Activated T-cell treated with anti-CD3 and anti-CD28 coated beads for 24 hours (primary cell): Measurements from ENCODE around the gene CRY2.
"Not testable (repeated sequence)": the region's sequence is repeated elsewhere in the genome, so short reads cannot be mapped to it uniquely, and the experiment has no call there.

Experiments used
- DNase-seq: peaks from one replicate; pipeline ENCODE4 v3.0.0-alpha.2; 2020; ENCODE audit warnings: low read depth

CRY2 gene

DNA sequence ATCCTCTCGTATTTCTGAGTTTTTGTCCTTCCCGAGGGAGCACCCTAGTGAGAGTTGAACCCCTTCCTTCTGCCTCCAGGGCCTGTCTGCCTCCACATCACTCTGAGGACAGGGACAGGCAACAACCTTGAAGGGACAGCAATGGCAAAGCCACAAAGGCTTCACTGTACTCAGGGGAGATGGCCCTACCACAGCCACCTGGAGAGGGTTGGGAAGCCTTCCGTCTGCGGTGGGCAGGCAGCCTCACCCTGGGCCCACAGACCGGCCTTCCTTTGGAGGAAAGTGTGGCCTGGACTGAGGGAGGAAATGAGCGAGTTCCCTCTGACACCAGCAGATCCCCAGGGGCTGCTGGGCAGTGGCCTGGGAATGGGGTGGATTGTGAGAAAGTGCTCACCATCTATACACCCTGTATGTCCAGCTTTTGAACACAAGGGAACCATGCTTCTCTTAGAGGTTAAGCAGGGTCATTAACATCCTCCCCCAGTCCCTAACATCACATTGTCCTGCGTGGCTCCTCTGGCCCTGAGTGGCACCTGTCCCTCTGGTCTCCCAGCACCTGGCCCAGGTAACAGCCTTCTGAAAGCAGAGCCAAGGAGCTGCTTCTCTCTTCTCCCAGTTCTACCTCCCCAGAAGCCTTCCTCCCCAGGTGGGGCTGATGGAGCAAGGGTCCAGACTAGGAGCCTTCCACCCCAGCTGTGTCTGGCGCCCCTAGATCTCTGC lies 35.5 kb upstream of the CRY2 start:
- no peak for DNase-seq

DNA sequence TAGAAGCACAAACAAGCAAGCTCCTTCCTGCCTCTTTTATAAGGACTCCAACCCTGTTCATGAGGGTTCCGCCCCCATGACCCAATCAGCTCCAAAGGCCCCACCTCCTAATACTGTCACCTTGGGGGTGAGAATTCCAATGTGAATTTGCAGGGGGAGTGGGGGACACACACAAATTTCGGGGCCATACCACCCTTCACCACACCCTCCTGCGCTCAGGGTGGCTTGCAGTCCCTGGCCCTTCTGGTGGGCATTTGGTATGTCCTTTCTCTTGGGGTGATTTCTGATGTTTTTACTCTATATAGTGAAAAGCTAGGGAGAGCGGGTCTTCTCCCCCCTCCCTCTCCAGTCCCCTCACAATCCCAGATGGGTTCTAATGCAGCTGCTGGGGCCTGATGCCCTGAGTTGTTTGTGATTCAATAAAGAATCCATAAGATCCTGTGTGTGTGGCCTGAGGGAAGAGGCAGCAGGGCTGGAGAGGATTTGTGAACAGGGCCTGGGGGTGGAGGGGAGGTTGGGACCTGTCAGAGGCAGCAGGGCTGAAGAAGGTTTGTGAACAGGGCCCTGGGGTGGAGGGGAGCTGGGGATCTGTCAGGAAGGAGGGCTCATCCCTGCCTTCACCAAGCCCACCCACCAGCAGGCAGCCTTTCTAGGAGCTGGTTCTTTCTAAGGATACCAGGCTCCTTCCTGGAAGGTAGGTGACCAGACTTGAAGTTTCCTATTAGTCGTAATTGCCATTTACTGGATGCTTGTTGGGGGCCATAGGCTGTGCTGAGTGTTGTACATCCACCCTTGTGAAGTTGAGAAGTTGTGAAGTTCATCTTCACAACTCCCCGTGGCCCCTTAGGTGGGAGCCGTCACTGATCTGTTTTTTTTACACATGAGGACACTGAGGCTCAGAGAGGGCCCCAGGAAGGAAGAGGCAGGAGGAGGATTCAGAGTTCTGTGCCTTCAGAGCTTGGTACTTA lies 34.4 kb upstream of the CRY2 start:
- no peak for DNase-seq

DNA sequence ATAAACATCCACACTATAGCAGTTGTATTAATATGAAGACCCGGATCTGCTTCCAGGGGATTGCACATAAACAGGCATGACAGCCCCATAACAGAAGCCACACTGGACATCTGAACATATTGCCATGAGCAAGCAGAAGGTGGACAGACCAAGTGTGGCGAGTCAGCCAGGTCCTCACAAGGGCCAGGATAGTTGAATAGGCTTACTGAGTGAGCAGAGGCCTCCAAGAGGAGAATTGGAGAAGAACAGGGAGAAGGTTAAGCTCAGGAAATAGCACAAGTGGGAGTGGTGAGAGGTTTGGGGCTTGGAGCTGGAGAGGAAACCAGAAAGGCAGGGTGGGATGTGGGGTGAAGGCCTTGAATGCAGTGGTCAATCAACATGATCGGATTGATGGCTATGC lies 31.5 kb upstream of the CRY2 start:
- DNase-seq = no peak

DNA sequence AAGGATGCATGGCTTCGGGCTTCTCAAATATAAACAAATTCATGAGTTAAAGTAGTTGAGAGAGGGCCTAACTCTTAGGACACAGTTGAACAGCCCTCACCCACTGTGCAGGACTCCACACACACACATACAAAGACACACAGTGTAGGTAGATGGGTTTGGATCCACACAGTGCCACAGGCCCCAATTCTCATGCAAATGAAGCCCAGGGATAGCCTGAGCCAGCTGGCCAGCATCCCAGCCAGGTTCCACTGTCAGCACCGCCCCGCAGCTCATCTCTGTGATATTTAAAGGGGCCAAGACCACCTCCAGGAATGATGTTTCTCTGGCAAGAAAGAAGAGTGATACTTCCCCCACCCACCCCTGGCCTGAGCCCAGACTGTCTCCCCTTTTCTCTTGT lies 30.7 kb upstream of the CRY2 start:
- DNase-seq = no peak

DNA sequence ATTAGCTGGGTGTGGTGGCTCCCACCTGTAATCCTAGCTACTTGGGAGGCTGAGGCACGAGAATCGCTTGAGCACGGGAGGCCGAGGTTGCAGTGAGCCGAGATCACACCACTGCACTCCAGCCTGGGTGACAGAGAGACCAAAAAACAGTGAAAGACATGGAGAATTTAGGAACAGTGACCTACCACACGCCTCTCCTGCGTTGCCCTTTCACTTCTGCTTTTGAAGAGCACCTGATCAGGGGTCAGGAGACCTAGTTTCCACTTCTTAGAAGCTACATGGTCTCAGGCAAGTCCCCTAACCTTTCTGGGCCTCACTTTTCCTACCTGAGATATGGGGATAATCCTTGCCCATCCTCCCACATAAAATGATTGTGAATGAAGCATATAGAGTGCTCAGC lies 30.1 kb upstream of the CRY2 start:
- no peak for DNase-seq

- DNase-seq = no peak
Observed at GRCh38 chr11:45818961-45819605, 28.2 kb upstream of the CRY2 start.

GRCh38 chr11:45820211-45820857 lies 26.9 kb upstream of the CRY2 start:
- DNase-seq = no peak

- not testable (repeated sequence) for DNase-seq
Observed at GRCh38 chr11:45826492-45826891, 20.8 kb upstream of the CRY2 start.

GRCh38 chr11:45827123-45827522 lies 20.2 kb upstream of the CRY2 start:
- DNase-seq = no peak

DNA sequence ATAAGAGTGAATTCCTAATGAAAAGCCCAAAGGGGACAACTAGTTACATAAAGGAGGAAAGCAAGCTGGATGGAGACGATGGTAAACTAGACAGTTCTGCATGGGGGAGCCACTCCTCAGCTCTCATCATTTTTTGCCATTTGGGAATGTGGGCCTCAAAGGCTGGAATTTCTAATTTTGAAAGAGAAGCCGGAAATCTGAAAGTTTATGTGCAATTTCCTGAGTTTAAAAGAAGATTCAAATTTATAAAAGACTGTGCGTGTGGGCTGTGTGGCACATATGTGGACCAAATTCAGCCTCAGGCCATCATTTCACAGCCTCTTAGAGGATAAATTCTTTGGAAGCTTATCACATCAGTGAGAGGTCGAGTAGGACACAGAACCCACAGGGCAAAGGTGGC lies 18.3 kb upstream of the CRY2 start:
- DNase-seq = no peak

DNA sequence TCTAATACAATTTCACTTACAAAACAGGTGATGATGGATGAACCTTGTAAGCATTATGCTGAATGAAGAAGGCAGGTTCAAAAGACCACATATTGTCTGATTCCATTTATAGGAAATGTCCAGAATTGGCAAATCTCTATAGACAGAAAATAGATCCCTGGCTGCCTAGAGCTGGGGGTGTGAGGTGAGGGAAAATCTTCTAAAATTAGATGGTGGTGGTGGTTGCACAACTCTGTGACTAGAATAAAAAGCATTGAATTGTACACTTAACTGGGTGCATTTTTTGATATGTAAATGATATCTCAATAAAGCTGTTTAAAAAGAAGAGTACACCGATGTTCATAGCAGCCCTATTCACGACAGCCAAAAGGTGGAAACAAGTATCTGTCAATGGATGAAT lies 16.7 kb upstream of the CRY2 start:
- no peak for DNase-seq

DNA sequence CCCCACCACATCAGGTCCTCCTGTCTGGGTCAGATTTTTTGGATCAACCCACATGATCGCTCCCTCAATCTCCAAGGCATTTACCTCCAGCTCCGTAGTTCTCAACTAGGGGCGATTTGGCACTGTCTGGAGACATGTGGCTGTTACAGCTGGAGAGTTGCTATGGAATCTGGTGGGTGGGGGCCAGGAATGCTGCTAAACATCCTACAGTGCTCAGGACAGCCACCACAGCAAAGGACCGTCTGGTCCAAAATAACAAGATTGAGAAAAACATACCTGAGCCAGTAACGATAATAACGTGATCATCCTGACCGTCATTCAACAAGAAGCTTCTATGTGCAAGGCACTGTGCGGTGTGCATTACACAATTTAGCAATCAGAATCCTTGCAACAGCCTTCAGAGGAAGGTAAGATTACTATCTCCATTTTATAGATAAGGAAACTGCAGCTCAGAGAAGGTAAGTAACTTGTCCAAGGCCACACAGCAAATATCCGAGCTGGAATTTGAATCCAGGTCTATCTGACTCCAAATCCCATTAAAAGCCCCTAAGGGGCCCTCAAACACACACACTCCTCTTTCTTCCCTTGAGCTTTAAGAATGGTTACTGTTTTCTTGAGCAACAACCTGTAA lies 14.3 kb upstream of the CRY2 start:
- no peak for DNase-seq

DNA sequence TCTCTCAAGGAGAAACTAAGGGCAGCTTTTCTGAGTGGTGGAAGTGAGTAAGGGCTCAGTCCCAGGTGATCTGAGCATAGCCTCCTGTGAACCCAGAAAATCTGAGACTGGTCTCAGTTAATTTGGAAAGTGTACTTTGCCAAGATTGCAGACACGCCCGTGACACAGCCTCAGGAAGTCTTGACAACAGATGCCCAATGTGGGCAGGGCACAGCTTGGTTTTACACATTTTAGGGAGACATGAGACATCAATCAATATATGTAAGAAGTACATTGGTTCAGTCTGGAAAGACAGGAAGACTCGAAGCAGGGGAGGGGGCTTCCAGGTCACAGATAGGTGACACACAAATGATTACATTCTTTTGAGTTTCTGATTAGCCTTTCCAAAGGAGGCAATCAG lies 13.5 kb upstream of the CRY2 start:
- no peak for DNase-seq

- no peak for DNase-seq
Observed at GRCh38 chr11:45834298-45834756, 12.9 kb upstream of the CRY2 start.

- DNase-seq = no peak
Observed at GRCh38 chr11:45839204-45839603, 8.1 kb upstream of the CRY2 start.

DNA sequence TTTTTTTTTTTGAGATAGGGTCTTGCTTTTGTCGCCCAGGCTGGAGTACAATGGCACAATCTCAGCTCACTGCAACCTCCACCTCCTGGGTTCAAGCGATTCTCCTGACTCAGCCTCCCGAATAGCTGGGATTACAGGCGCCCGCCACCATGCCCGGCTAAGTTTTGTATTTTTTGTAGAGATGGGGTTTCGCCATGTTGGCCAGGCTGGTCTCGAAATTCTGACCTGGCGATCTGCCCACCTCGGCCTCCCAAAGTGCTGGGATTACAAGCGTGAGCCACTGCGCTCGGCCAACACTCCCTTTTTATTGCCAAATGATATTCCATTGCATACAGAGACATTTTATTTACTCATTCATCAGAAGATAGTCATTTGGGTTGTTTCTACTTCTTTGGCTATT lies 7.0 kb upstream of the CRY2 start:
- DNase-seq = not testable (repeated sequence)

- peak; percentile 84 for DNase-seq
Observed at GRCh38 chr11:45843158-45843924, 3.9 kb upstream of the CRY2 start.

DNA sequence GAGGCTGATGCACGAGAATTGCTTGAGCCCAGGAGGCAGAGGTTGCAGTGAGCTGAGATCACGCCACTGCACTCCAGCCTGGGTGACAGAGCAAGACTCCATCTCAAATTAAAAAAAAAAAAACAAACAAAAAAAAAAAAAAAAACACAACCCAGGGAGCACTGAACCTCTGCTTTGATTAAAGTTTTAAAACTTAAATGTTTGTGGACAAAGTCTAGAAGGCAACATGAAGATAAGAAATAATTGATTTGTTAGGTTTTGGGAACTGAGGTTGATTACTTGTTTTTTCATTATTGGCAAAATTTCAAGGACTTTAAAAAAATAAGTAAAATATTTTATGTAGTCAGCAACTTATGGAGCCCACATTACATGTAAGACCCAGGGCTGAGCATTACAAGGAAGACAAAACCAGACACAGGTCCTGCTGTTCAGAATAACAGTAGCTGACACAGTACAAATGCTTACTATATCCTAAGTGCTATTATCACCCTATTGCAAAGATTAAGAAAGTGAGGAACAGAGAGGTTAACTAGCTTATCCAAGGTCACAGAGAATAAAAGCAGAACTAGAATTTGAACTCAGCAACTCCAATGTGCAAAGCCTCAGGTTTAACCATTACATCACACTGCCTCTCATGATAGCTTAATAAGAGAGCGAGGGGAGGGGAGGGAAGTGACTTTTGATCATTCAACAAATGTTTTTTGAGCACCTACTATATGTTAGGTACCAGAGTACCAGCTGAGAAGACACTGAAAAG lies 2.3 kb upstream of the CRY2 start:
- DNase-seq = no peak

- DNase-seq = no peak
Observed at GRCh38 chr11:45846174-45846675, 1.1 kb upstream of the CRY2 start.

DNA sequence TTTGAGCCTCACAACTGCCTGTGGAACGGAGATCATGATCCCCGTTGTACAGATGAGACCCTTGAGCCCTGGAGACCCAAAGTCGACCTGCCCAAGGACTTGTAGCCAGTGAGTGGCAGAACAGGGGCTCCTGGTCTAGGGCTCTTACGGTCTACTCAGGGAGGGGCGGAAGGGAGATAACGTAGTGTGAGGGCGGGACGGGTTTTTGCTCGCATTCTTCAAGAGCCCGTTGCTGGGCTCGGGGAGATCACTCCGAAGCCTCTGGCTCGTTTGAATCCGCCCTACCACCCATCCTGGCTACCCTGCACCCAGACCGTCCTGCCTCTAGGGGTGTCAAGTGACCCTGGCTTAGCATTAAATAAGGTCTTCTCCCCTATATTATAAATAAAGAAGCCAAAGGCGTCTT lies 639 bp downstream of the CRY2 start:
- peak; percentile 24 for DNase-seq
